DMS114 treated with DMSO at 0.1 percent for 48 hours (cell line): Measurements from ENCODE around the gene LRRC19.

Experiments
- DNase-seq: peaks from one replicate; lab custom pipeline; 2025; ENCODE audit not compliant: unreplicated experiment; lab: John Stamatoyannopoulos, UW

Gene LRRC19

GRCh38 chr9:27005491-27005890 lies at the start of gene LRRC19:
Gene LRRC19, minus strand, starts transcription at chr9:27005672. Its CDS starts 5,978 bp downstream, at chr9:26999694.
- DNase-seq, result no peak

- no peak for DNase-seq
Measured at GRCh38 chr9:27054841-27055240, 49.4 kb upstream of the LRRC19 start.

GRCh38 chr9:27054125-27054524 lies 48.7 kb upstream of the LRRC19 start:
- no peak for DNase-seq

GRCh38 chr9:27053369-27054022 lies 48.0 kb upstream of the LRRC19 start:
- no peak for DNase-seq

- DNase-seq, result no peak
Measured at GRCh38 chr9:27047136-27047535, 41.7 kb upstream of the LRRC19 start.

GRCh38 chr9:27043176-27043575 lies 37.7 kb upstream of the LRRC19 start:
- no peak for DNase-seq

- no peak for DNase-seq
Measured at GRCh38 chr9:27042476-27042875, 37.0 kb upstream of the LRRC19 start.

GRCh38 chr9:27041746-27042145 lies 36.3 kb upstream of the LRRC19 start:
- DNase-seq, result no peak

GRCh38 chr9:27037499-27037898 lies 32.0 kb upstream of the LRRC19 start:
- no peak for DNase-seq

- peak; percentile 14 for DNase-seq
Measured at GRCh38 chr9:27033815-27034403, 28.4 kb upstream of the LRRC19 start.

- no peak for DNase-seq
Measured at GRCh38 chr9:27029186-27029585, 23.7 kb upstream of the LRRC19 start.

- DNase-seq, result no peak
Measured at GRCh38 chr9:27022920-27023319, 17.4 kb upstream of the LRRC19 start.

GRCh38 chr9:27019589-27019988 lies 14.1 kb upstream of the LRRC19 start:
- DNase-seq, result no peak

- DNase-seq, result no peak
Measured at GRCh38 chr9:27003426-27004077, 1.9 kb downstream of the LRRC19 start.

GRCh38 chr9:26995810-26996209 lies 9.7 kb downstream of the LRRC19 start:
- DNase-seq, result no peak

GRCh38 chr9:26983340-26983739 lies 22.1 kb downstream of the LRRC19 start:
- no peak for DNase-seq

GRCh38 chr9:26975728-26976707 lies 29.5 kb downstream of the LRRC19 start:
- DNase-seq, result no peak

- DNase-seq, result no peak
Measured at GRCh38 chr9:26974927-26975326, 30.5 kb downstream of the LRRC19 start.

GRCh38 chr9:26973989-26974388 lies 31.5 kb downstream of the LRRC19 start:
- DNase-seq, result no peak

- no peak for DNase-seq
Measured at GRCh38 chr9:26971721-26972120, 33.8 kb downstream of the LRRC19 start.

- DNase-seq, result no peak
Measured at GRCh38 chr9:26956860-26957233, 48.6 kb downstream of the LRRC19 start.
